Inflammatory macrophage treated with lipopolysaccharide for 4 hours (primary cell): ENCODE results near the gene MC3R.
A peak's percentile ranks its signal among the peaks of the same experiment; 100 is the strongest.
"Not testable (repeated sequence)": the region's sequence is repeated elsewhere in the genome, so short reads cannot be mapped to it uniquely, and the experiment has no call there.

Source experiments
- DNase-seq: peaks from one replicate; pipeline ENCODE4 v3.0.0-alpha.2; 2020

Gene MC3R

DNA sequence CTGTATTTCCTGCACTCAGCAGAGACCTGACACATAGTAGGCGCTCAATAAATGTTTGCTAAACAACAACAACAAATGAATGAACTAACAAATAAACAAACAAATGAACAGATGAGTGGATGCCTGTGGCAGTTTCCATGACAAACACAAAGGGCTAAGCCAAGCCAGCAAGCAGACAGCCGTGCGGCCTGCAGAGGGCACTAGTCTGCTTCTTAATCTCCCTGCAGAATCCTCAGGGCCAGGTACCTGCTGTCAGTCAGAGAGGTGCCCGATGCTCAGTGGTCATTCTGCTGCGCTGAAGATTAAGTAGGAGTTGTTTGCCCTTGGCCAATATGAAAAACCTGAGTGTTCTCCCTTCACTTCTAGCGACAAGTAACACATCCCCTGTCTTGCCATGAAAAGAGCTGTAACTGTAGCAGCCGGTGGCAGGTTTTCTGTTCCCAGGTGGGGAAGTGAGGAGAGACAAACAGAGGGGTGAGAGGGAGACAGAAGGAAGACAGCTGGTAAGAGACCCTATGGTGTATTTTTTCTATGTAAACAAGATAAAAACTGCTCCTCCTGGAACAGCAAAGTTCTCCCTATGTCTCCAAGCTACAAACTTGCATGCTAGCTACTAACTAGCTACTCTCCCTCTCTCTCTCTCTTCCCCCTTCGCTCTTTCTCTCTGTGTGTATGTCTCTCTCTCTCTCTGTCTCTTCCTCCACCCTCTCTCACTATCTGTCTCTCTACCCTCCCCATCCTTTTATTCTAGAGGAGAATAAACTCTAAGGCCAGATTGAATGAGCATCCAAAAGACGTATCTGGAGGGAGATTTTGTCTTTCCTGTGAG lies at the start of gene MC3R:
TSS of gene MC3R (plus strand) at position 779 of the 829 bp plus-strand sequence. CDS start 112 bp downstream, outside the sequence.
- peak; percentile 29 for DNase-seq

- no peak for DNase-seq
Measured at GRCh38 chr20:56200456-56200855, 48.1 kb upstream of the MC3R start.

- DNase-seq: no peak
Measured at GRCh38 chr20:56202493-56203077, 45.9 kb upstream of the MC3R start.

- no peak for DNase-seq
Measured at GRCh38 chr20:56204206-56204605, 44.3 kb upstream of the MC3R start.

GRCh38 chr20:56205346-56205745 lies 43.2 kb upstream of the MC3R start:
- DNase-seq: no peak

- no peak for DNase-seq
Measured at GRCh38 chr20:56207656-56208055, 40.9 kb upstream of the MC3R start.

DNA sequence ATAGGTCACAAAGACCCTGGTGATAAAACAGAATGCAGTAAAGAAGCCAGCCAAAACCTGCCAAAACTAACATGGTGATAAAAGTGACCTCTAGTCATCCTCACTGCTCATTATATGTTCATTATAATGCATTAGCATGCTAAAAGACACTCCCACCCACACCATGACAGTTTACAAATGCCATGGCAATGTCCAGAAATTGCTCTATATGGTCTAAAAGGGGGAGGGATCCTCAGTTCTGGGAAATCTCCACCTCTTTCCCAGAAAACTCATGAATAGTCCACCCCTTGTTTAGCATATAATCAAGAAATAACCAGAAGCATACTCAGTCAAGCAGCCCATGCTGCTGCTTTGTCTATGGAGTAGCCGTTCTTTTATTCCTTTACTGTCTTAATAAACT lies 40.4 kb upstream of the MC3R start:
- DNase-seq: no peak

- DNase-seq: no peak
Measured at GRCh38 chr20:56211051-56211450, 37.5 kb upstream of the MC3R start.

GRCh38 chr20:56212091-56212490 lies 36.4 kb upstream of the MC3R start:
- DNase-seq: no peak

- DNase-seq: no peak
Measured at GRCh38 chr20:56213321-56213720, 35.2 kb upstream of the MC3R start.

- no peak for DNase-seq
Measured at GRCh38 chr20:56215115-56215514, 33.4 kb upstream of the MC3R start.

DNA sequence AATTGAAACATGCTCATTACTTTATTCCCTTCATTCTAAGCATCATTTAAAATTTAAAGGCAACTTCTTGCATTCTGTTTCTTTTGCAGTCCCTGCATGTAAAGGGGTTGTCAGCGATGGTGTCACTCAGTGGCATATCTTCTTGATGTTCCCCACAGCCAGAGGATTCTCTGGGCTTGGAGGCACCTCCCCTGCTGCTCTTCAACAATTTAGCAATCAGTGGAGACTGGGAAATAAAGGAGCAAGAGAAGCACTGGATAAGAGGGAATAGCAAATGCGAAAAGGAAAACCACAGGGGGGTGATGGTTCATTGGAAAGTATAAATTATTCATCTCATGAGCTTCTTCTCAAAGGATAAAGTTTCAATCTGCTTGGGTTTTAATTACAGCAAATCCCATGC lies 30.7 kb upstream of the MC3R start:
- DNase-seq: no peak

GRCh38 chr20:56221186-56221585 lies 27.3 kb upstream of the MC3R start:
- DNase-seq: not testable (repeated sequence)

DNA sequence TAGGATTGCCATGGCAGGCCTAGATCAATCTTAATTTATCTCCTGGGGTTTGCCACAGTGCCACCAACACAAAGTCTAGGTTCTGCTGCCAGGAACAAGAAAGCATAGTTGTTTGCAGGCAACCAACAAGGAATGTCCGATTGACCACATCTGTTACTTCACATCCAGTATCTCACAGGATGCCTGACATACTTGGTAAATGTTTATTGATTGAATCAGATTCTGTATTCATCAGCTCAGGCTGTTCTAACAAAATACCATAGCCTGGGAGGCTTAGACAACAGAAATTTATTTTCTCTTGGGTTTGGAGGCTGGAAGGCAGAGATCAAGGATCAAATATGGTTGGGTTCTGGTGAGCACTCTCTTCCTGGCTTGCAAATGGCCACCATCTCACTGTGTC lies 26.3 kb upstream of the MC3R start:
- DNase-seq: no peak

- no peak for DNase-seq
Measured at GRCh38 chr20:56222945-56223344, 25.6 kb upstream of the MC3R start.

DNA sequence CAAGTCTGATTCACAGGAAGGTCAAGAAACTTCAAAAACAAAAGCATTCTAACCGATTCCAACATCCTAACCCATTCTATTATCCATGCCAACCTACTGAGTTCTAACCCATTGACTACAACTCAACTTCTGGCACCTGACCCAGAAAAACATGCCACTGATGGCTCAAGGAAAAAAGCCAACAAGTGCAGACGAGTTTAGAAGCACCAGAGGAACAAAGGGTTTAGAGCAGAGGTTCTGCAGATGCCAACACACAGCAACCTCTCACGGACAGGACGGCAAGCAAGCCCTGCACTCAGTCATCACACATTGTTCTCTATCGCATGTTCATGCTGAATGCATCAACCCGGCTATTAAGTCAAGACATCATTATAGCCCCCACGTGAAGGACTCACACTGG lies 25.2 kb upstream of the MC3R start:
- no peak for DNase-seq

DNA sequence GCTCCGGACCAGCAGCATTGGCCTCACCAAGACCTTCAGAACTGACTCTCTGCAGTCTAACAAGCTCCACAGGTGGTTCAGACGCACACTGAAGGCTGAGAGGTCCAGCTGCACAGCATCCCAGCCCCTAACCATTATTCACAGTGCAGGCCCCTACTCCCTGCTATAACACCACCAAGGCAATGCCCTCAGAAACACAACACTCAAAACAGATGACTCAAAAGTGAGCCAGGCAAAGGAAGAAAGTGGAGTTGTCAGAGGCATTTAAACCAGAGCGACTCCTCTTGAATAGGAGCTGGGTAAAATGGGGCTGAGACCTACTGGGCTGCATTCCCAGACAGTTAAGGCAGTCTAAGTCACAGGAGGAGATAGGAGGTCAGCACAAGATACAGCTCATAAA lies 20.5 kb upstream of the MC3R start:
- DNase-seq: no peak

- DNase-seq: no peak
Measured at GRCh38 chr20:56229812-56230211, 18.7 kb upstream of the MC3R start.

DNA sequence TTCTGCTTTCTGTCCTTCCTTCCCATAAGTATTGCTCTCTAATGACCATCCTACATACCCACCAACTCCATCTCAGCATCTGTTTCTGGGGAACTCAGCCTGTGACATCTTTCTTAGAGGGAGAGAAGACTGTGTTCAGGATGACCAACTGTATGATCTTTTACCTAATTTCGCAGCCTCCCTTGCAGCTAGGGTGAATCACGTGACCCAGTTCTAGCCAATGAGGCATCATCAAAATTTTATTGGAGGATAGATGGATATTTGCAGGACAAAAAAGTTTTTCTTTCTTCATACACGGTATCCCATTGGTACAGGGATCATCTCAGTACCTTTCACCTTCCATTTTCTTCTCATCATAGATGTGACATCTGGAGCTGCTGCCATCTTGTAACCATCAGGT lies 14.4 kb upstream of the MC3R start:
- no peak for DNase-seq

DNA sequence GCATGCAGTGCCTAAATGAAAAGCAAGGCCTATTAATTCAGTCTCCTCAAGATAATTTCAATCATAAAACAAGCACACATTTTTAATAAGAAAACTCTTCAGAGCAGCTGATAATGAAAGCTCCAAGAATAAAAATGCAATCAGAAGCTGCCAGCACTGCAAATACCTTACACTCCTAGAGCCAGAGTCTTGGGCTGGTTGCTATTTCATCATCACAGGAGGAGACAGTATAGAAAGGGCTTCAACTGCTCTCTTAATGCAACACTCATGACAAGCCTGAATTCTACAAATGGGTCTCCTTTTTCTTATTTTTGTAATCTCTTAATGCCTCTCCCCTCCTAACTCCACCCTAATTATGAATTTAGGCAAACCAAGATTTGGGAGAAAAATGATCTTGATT lies 11.2 kb upstream of the MC3R start:
- DNase-seq: no peak

GRCh38 chr20:56244259-56244658 lies 4.3 kb upstream of the MC3R start:
- DNase-seq: no peak

GRCh38 chr20:56245761-56246160 lies 2.8 kb upstream of the MC3R start:
- DNase-seq: no peak

DNA sequence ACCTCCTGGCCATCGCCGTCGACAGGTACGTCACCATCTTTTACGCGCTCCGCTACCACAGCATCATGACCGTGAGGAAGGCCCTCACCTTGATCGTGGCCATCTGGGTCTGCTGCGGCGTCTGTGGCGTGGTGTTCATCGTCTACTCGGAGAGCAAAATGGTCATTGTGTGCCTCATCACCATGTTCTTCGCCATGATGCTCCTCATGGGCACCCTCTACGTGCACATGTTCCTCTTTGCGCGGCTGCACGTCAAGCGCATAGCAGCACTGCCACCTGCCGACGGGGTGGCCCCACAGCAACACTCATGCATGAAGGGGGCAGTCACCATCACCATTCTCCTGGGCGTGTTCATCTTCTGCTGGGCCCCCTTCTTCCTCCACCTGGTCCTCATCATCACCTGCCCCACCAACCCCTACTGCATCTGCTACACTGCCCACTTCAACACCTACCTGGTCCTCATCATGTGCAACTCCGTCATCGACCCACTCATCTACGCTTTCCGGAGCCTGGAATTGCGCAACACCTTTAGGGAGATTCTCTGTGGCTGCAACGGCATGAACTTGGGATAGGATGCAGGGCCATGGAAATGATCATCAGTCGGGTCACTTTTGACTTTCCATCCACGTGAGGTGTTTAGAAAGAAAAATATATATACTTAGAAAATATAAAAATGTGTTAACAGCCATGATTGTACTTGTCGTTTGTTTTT lies 868 bp downstream of the MC3R start:
- peak; percentile 12 for DNase-seq

GRCh38 chr20:56249956-56250355 lies 1.4 kb downstream of the MC3R start:
- no peak for DNase-seq
